Left ventricle myocardium inferior (tissue), 1 donor: ENCODE data around the gene TOR3A. TPM values are rescaled to one million over a fixed set of nuclear protein-coding genes. Genes with fewer than 3 reads are reported as not detected.
A peak's percentile ranks its signal among the peaks of the same experiment; 100 is the strongest.

Experiments used
- DNase-seq: peaks from one replicate; pipeline ENCODE4 v3.0.0-alpha.2; 2020
- H3K27ac ChIP-seq: fragments of 200-600 bp; replicated peaks from 2 replicates; pipeline ENCODE4 v1.8.0; 2021
- H3K27me3 ChIP-seq: fragments of 200-600 bp; 2 replicates; pipeline ENCODE4 v1.8.0; 2021; ENCODE audit warnings: low read depth
- H3K36me3 ChIP-seq: fragments of 200-600 bp; 2 replicates; pipeline ENCODE4 v1.8.0; 2021
- H3K4me1 ChIP-seq: fragments of 200-600 bp; 2 replicates; pipeline ENCODE4 v1.8.0; 2021
- H3K4me3 ChIP-seq: fragments of 200-600 bp; 2 replicates; pipeline ENCODE4 v1.8.0; 2021; ENCODE audit warnings: mild to moderate bottlenecking, moderate library complexity
- H3K9me3 ChIP-seq: fragments of 200-600 bp; replicated peaks from 2 replicates; pipeline ENCODE4 v1.8.0; 2021
- CTCF ChIP-seq: fragments of 200-600 bp; IDR thresholded peaks from 2 replicates; pipeline ENCODE4 v1.8.0; 2021; ENCODE audit warnings: antibody characterized with exemption, mild to moderate bottlenecking, borderline replicate concordance
- intact Hi-C: fragments of 100-400 bp; cut with micrococcal nuclease; formaldehyde crosslinking; loops from one replicate; pipeline ENCODE4 v1.11.0; 2022
- total RNA-seq: library from RNA; stranded (reverse); fragmentation: NEBNext Ultra II Directional; extraction: Animal tissue kit (Norgen Biotek cat#: 25700); gene quantifications from one replicate; pipeline ENCODE4 v1.2.1, GENCODE V29; 2021
- donor health status: DM: no; HTN: yes; CAD: no; lungs with severe emphysema.

The TOR3A gene
- total RNA-seq, 1 donor from 2014 or later, result 9.6 TPM

- Histone ChIP-seq H3K27me3 (no peaks in the 10 kb centered on the region), H3K27ac (no peak overlapping the region), H3K9me3 (no peaks in the 10 kb centered on the region), H3K4me1 (peaks cover 28% of the 10 kb centered on the region), H3K4me3 (no peak overlapping the region), H3K36me3 (peaks cover 24% of the 10 kb centered on the region)
- intact Hi-C loops, result no loop called here
- no peak for DNase-seq
- TF ChIP-seq CTCF, result no peak
Observed at GRCh38 chr1:179103999-179104398, 22.1 kb downstream of the TOR3A start.

- Histone ChIP-seq H3K36me3 (peaks cover 32% of the 10 kb centered on the region), H3K9me3 (no peaks in the 10 kb centered on the region), H3K4me3 (no peak overlapping the region), H3K27me3 (no peaks in the 10 kb centered on the region), H3K27ac (no peak overlapping the region), H3K4me1 (peaks cover 28% of the 10 kb centered on the region)
- intact Hi-C loops, result no loop called here
- TF ChIP-seq CTCF, result no peak
- no peak for DNase-seq
Observed at GRCh38 chr1:179104611-179105250, 22.9 kb downstream of the TOR3A start.

GRCh38 chr1:179105393-179105792, 23.5 kb downstream of the TOR3A start:
- Histone ChIP-seq H3K4me3 (no peak overlapping the region), H3K36me3 (peaks cover 38% of the 10 kb centered on the region), H3K27ac (no peak overlapping the region), H3K9me3 (no peaks in the 10 kb centered on the region), H3K27me3 (no peaks in the 10 kb centered on the region), H3K4me1 (peaks cover 28% of the 10 kb centered on the region)
- DNase-seq, result no peak
- TF ChIP-seq CTCF, result peak; percentile 39
- intact Hi-C loops, result no loop called here

GRCh38 chr1:179107706-179108629, 26.1 kb downstream of the TOR3A start:
- TF ChIP-seq CTCF, result no peak
- Histone ChIP-seq H3K36me3 (peaks cover 62% of the 10 kb centered on the region), H3K27ac (no peak overlapping the region), H3K9me3 (no peaks in the 10 kb centered on the region), H3K4me1 (peaks cover 28% of the 10 kb centered on the region), H3K4me3 (no peak overlapping the region), H3K27me3 (no peaks in the 10 kb centered on the region)
- intact Hi-C loops, result no loop called here
- no peak for DNase-seq

GRCh38 chr1:179108644-179109043, 26.8 kb downstream of the TOR3A start:
- Histone ChIP-seq H3K36me3 (peaks cover 68% of the 10 kb centered on the region), H3K27ac (no peak overlapping the region), H3K9me3 (no peaks in the 10 kb centered on the region), H3K4me3 (no peak overlapping the region), H3K4me1 (peaks cover 28% of the 10 kb centered on the region), H3K27me3 (no peaks in the 10 kb centered on the region)
- no peak for TF ChIP-seq CTCF
- intact Hi-C loops, result no loop called here
- no peak for DNase-seq
